Gastroesophageal sphincter (tissue), 3 donors: Measurements from ENCODE around the gene CSF3R.

ENCODE experiments used
- POLR2A ChIP-seq, 2 donors: fragments of 450-650 bp; IDR thresholded peaks; one replicate each; pipeline ENCODE4 v1.6.1; 2017; ENCODE audit warnings: antibody characterized with exemption in 2 of 2, mild to moderate bottlenecking in 2 of 2, moderate library complexity in 1 of 2
- POLR2AphosphoS5 ChIP-seq: sonication (generic); formaldehyde crosslinking; IDR thresholded peaks from one replicate; pipeline ENCODE4 v1.6.1; 2017; ENCODE audit warnings: antibody characterized with exemption
- TF ChIP-seq, protein P1 (sequence below), 4 experiments: fragments of 200-600 bp in 2 of 4; fragments of 450-650 bp in 2 of 4; sonication (generic) in 1 of 4; IDR thresholded peaks; one replicate each; pipeline ENCODE4 v1.5.1; 2017 to 2019; ENCODE audit warnings: antibody characterized with exemption in 4 of 4, mild to moderate bottlenecking in 2 of 4, moderate library complexity in 2 of 4

DNA sequence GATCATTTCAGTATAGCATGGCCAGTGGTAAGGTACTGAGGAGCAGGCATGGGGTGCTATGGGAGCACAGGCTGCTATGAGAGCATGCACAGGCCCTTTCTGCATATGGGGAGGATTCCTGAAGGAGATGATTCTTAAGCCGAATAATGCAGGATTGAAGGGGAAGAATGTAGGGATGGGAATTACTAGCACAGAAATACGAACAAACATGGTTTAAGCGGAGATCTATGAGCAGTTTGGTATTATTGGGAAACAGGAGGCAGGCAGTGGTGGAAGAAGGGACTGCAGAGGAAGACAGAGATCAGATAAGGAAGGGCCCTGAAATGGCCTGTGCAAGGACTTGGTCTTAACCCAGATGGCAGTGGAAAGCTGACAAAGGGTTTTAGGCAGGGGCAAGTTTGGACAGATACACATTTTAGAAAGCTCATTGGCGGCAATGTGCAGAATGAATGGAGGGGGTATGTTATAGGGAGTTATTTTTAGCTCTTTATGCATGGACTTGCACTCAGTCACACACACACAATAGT, 34.1 kb downstream of the CSF3R start:
- TF ChIP-seq, protein P1, sequence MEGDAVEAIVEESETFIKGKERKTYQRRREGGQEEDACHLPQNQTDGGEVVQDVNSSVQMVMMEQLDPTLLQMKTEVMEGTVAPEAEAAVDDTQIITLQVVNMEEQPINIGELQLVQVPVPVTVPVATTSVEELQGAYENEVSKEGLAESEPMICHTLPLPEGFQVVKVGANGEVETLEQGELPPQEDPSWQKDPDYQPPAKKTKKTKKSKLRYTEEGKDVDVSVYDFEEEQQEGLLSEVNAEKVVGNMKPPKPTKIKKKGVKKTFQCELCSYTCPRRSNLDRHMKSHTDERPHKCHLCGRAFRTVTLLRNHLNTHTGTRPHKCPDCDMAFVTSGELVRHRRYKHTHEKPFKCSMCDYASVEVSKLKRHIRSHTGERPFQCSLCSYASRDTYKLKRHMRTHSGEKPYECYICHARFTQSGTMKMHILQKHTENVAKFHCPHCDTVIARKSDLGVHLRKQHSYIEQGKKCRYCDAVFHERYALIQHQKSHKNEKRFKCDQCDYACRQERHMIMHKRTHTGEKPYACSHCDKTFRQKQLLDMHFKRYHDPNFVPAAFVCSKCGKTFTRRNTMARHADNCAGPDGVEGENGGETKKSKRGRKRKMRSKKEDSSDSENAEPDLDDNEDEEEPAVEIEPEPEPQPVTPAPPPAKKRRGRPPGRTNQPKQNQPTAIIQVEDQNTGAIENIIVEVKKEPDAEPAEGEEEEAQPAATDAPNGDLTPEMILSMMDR (IDR thresholded peaks at IDR 0.05), result no peak
- TF ChIP-seq POLR2A (IDR thresholded peaks at IDR 0.05) (no peak), POLR2AphosphoS5 (no peak)
